A673 (cell line): Measurements from ENCODE around the gene ELAVL1.

Source experiments
- CTCF ChIP-seq: fragments of 300-800, 200-600 bp; sonication (generic); conservative IDR thresholded peaks from 2 replicates; pipeline ENCODE4 v1.5.1; 2017; ENCODE audit warnings: low read depth, mild to moderate bottlenecking, antibody characterized with exemption, low read length, moderate library complexity, mixed read lengths
- EZH2 ChIP-seq: fragments of 200-600 bp; sonication (generic); IDR thresholded peaks from 2 replicates; pipeline ENCODE4 v1.6.1; 2017; ENCODE audit warnings: borderline replicate concordance, low read depth, mild to moderate bottlenecking, mixed read lengths, antibody characterized with exemption, low read length; ENCODE audit not compliant: poor library complexity, severe bottlenecking

GRCh38 chr19:7921302-7921966, 84.0 kb downstream of the ELAVL1 start:
- no peak for TF ChIP-seq EZH2
- no peak for TF ChIP-seq CTCF
